ENCODE measurements around the gene OR5J2. TPM values are rescaled to one million over a fixed set of nuclear protein-coding genes. Genes with fewer than 3 reads are reported as not detected.
"Not testable (repeated sequence)": the region's sequence is repeated elsewhere in the genome, so short reads cannot be mapped to it uniquely, and the experiment has no call there.

OR5J2 gene
- total RNA-seq, 2 experiments from 2014 or later = not detected

GRCh38 chr11:56214537-56214936 lies 38.1 kb downstream of the OR5J2 start:
- no peak overlapping the region for H3K4me3 Mint-ChIP-seq
- CTCF ChIA-PET = no interaction called here
- H3K36me3 Mint-ChIP-seq (ENCODE audit: low read depth) = no peaks in the 10 kb centered on the region
- no peaks in the 10 kb centered on the region for H3K27me3 Mint-ChIP-seq (ENCODE audit: low read depth)
- no peak for DNase-seq
- no peaks in the 10 kb centered on the region for H3K4me1 Mint-ChIP-seq (ENCODE audit: low read depth)
- peaks cover 38% of the 10 kb centered on the region for H3K9me3 Mint-ChIP-seq
- no peak overlapping the region for H3K27ac Mint-ChIP-seq
- intact Hi-C loops (cut with micrococcal nuclease) = no loop called here

- H3K36me3 Mint-ChIP-seq (ENCODE audit: low read depth); H3K4me3 Mint-ChIP-seq; CTCF ChIA-PET; H3K4me1 Mint-ChIP-seq (ENCODE audit: low read depth); H3K27me3 Mint-ChIP-seq (ENCODE audit: low read depth); intact Hi-C loops (cut with micrococcal nuclease); H3K27ac Mint-ChIP-seq; DNase-seq: not testable (repeated sequence)
- peaks cover 39% of the 10 kb centered on the region for H3K9me3 Mint-ChIP-seq
Observed at GRCh38 chr11:56219735-56220134, 43.3 kb downstream of the OR5J2 start.

Other genes with a start within 250 kb of the OR5J2 start
- gene OR5I1, start 240.2 kb upstream of the OR5J2 start, total RNA-seq = not detected
- gene OR10AG1, start 206.7 kb upstream of the OR5J2 start, total RNA-seq = not detected
- gene OR5F1, start 182.0 kb upstream of the OR5J2 start, total RNA-seq = not detected
- gene OR5AS1, start 149.0 kb upstream of the OR5J2 start, total RNA-seq = not detected
- not detected for gene OR8I2, start 83.3 kb upstream of the OR5J2 start, total RNA-seq
- gene OR8H2, start 72.9 kb upstream of the OR5J2 start, total RNA-seq = not detected
- gene OR8H3, start 54.2 kb upstream of the OR5J2 start, total RNA-seq = not detected
- gene OR8J3, start 36.4 kb upstream of the OR5J2 start, total RNA-seq = not detected
- gene OR8K5, start 16.3 kb upstream of the OR5J2 start, total RNA-seq = not detected
- not detected for gene OR5T2, start 57.6 kb downstream of the OR5J2 start, total RNA-seq
- not detected for gene OR5T3, start 75.6 kb downstream of the OR5J2 start, total RNA-seq
- not detected for gene OR5T1, start 97.5 kb downstream of the OR5J2 start, total RNA-seq
- gene OR8H1, start 115.6 kb downstream of the OR5J2 start, total RNA-seq = not detected
- not detected for gene OR8K3, start 138.5 kb downstream of the OR5J2 start, total RNA-seq
- not detected for gene OR8K1, start 169.4 kb downstream of the OR5J2 start, total RNA-seq
- gene OR8J1, start 177.7 kb downstream of the OR5J2 start, total RNA-seq = not detected
- gene OR8U1, start 199.0 kb downstream of the OR5J2 start, total RNA-seq = not detected
- gene OR5AL1, start 236.1 kb downstream of the OR5J2 start, total RNA-seq = not detected